SK-N-SH (cell line): ENCODE measurements around the gene CLMN. TPM values are rescaled to one million over a fixed set of nuclear protein-coding genes. Genes with fewer than 3 reads are reported as not detected.

Experiments
- CTCF ChIA-PET: fragments of 300-600, 350-600 bp; formaldehyde crosslinking; extraction: SDS; loops from one replicate; lab custom pipeline; 2021; lab: Yijun Ruan, JAX
- POLR2A ChIA-PET: fragments of 350-600 bp; sonication (Branson Sonifier 250); formaldehyde crosslinking; extraction: SDS; loops from one replicate; lab custom pipeline; 2020; ENCODE audit warnings: antibody characterized with exemption, inconsistent platforms; lab: Yijun Ruan, JAX
- DNase-seq: peaks from one replicate; pipeline ENCODE4 v3.0.0; 2012
- H2AFZ ChIP-seq: fragments of 200-600 bp; sonication (generic); 2 replicates; pipeline ENCODE4 v1.8.1; 2016; ENCODE audit warnings: antibody characterized with exemption, mild to moderate bottlenecking, low read depth
- H3F3A ChIP-seq: fragments of 200-600 bp; sonication (generic); replicated peaks from 2 replicates; pipeline ENCODE3; 2016; ENCODE audit warnings: antibody characterized with exemption, mild to moderate bottlenecking; ENCODE audit not compliant: insufficient read depth
- H3K27ac ChIP-seq, 2 experiments: fragments of 200-500 bp in 1 of 2; fragments of 200-600 bp in 1 of 2; sonication (Bioruptor generic) in 1 of 2; sonication (generic), shearing (Covaris generic) in 1 of 2; 2 replicates each; pipeline versions ENCODE4 v1.5.1 to v1.6.1; 2014 to 2016; ENCODE audit warnings: low read depth in 2 of 2, inconsistent platforms in 1 of 2, low read length in 1 of 2, mild to moderate bottlenecking in 1 of 2, mixed read lengths in 1 of 2
- H3K27me3 ChIP-seq: fragments of 200-600 bp; sonication (generic), shearing (Covaris generic); 2 replicates; pipeline ENCODE4 v1.6.1; 2016; ENCODE audit warnings: mixed run types; ENCODE audit not compliant: insufficient read depth
- H3K36me3 ChIP-seq, 2 experiments: fragments of 200-500 bp in 1 of 2; fragments of 200-600 bp in 1 of 2; sonication (Bioruptor generic) in 1 of 2; sonication (generic) in 1 of 2; replicated peaks in 1 of 2; 2 replicates each; pipeline versions ENCODE3 to v1.5.1; 2014 to 2016; ENCODE audit warnings: low read length in 1 of 2, mild to moderate bottlenecking in 1 of 2; ENCODE audit not compliant: insufficient read depth in 2 of 2, control insufficient read depth in 1 of 2
- H3K4me1 ChIP-seq, 2 experiments: fragments of 200-500 bp in 1 of 2; fragments of 200-600 bp in 1 of 2; sonication (Bioruptor generic) in 1 of 2; sonication (generic), shearing (Covaris generic) in 1 of 2; 2 replicates each; pipeline versions ENCODE4 v1.5.1 to v1.6.1; 2014 to 2016; ENCODE audit warnings: low read depth in 1 of 2, low read length in 1 of 2, mixed run types in 1 of 2; ENCODE audit not compliant: insufficient read depth in 2 of 2, control insufficient read depth in 1 of 2
- H3K4me2 ChIP-seq: fragments of 200-600 bp; sonication (generic), shearing (Covaris generic); 2 replicates; pipeline ENCODE4 v1.6.1; 2017; ENCODE audit warnings: mixed run types
- H3K4me3 ChIP-seq, 2 experiments: fragments of 200-500 bp in 1 of 2; fragments of 200-600 bp in 1 of 2; sonication (Bioruptor generic) in 1 of 2; sonication (generic), shearing (Covaris generic) in 1 of 2; 2 replicates each; pipeline versions ENCODE4 v1.5.1 to v1.8.1; 2014 to 2016; ENCODE audit warnings: low read depth in 2 of 2, inconsistent platforms in 1 of 2, low read length in 1 of 2, mild to moderate bottlenecking in 1 of 2, mixed read lengths in 1 of 2, moderate library complexity in 1 of 2
- H3K79me2 ChIP-seq: fragments of 200-600 bp; sonication (generic); 2 replicates; pipeline ENCODE4 v1.8.1; 2017; ENCODE audit warnings: mild to moderate bottlenecking; ENCODE audit not compliant: insufficient read depth
- H3K9ac ChIP-seq: fragments of 200-600 bp; sonication (generic); 2 replicates; pipeline ENCODE4 v1.6.1; 2017; ENCODE audit warnings: mixed run types
- H3K9me2 ChIP-seq: fragments of 200-600 bp; sonication (generic); 2 replicates; pipeline ENCODE4 v1.6.1; 2017; ENCODE audit warnings: mixed run types
- H3K9me3 ChIP-seq: fragments of 200-600 bp; sonication (generic); 2 replicates; pipeline ENCODE4 v1.6.1; 2017; ENCODE audit warnings: mixed run types, mild to moderate bottlenecking, moderate library complexity
- H4K20me1 ChIP-seq: fragments of 200-600 bp; sonication (generic); 2 replicates; pipeline ENCODE4 v1.6.1; 2017; ENCODE audit warnings: mild to moderate bottlenecking, mixed run types; ENCODE audit not compliant: insufficient read depth
- CHD2 ChIP-seq: fragments of 150-350 bp; IDR thresholded peaks from 2 replicates; pipeline ENCODE4 v1.6.1; 2018; ENCODE audit warnings: low read length; ENCODE audit not compliant: partially characterized antibody
- JUND ChIP-seq: IDR thresholded peaks from 2 replicates; pipeline ENCODE4 v1.4.0; 2012
- MEF2A ChIP-seq: IDR thresholded peaks from 2 replicates; pipeline ENCODE4 v1.4.0; 2012; ENCODE audit warnings: low read depth, borderline replicate concordance
- NRF1 ChIP-seq: IDR thresholded peaks from 2 replicates; pipeline ENCODE4 v1.6.1; 2012; ENCODE audit warnings: low read depth, mild to moderate bottlenecking, low read length
- RAD21 ChIP-seq: IDR thresholded peaks from 2 replicates; pipeline ENCODE4 v1.6.1; 2012; ENCODE audit warnings: mild to moderate bottlenecking, low read length
- RCOR1 ChIP-seq: fragments of 150-350 bp; IDR thresholded peaks from 2 replicates; pipeline ENCODE4 v1.6.1; 2017; ENCODE audit warnings: antibody characterized with exemption, low read length
- RXRA ChIP-seq: IDR thresholded peaks from 2 replicates; pipeline ENCODE4 v1.4.0; 2012; ENCODE audit warnings: low read depth, mild to moderate bottlenecking, borderline replicate concordance
- SIN3A ChIP-seq: IDR thresholded peaks from 2 replicates; pipeline ENCODE4 v1.6.1; 2012; ENCODE audit warnings: low read depth, mild to moderate bottlenecking, low read length, moderate library complexity, borderline replicate concordance
- TAF1 ChIP-seq: IDR thresholded peaks from 2 replicates; pipeline ENCODE4 v1.6.1; 2012; ENCODE audit warnings: low read depth, mild to moderate bottlenecking, low read length, moderate library complexity, borderline replicate concordance
- WGBS: methylation state at CpG from one replicate; pipeline ENCODE4 v1.1.6; 2017; ENCODE audit warnings: low lambda C conversion rate; 5-methylcytosine and 5-hydroxymethylcytosine counted together
- polyA plus RNA-seq, 3 experiments: library from polyadenylated mRNA; depleted of rRNA; stranded (reverse); fragments of >200 nt; gene quantifications; 2 replicates each; pipeline ENCODE4 v1.2.3, GENCODE V29; 2012
- TF ChIP-seq, protein P1 (sequence below): fragments of 200-600 bp; sonication (generic); IDR thresholded peaks from 2 replicates; pipeline ENCODE4 v1.6.1; 2017; ENCODE audit warnings: antibody characterized with exemption, mild to moderate bottlenecking, moderate library complexity
- TF ChIP-seq, protein P2 (sequence below): IDR thresholded peaks from 2 replicates; pipeline ENCODE4 v1.4.0; 2012; ENCODE audit warnings: low read depth, borderline replicate concordance
- TF ChIP-seq, protein P3 (sequence below): IDR thresholded peaks from 2 replicates; pipeline ENCODE4 v1.4.0; 2012; ENCODE audit warnings: low read depth, borderline replicate concordance
- TF ChIP-seq, protein P4 (sequence below): IDR thresholded peaks from 2 replicates; pipeline ENCODE4; 2012
- TF ChIP-seq, protein P5 (sequence below): IDR thresholded peaks from 2 replicates; pipeline ENCODE4 v1.4.0; 2012; ENCODE audit warnings: low read depth

Gene CLMN
- polyA plus RNA-seq, 1 of the 3 experiments (the other 2 are of a cell fraction) = 1.4 TPM

DNA sequence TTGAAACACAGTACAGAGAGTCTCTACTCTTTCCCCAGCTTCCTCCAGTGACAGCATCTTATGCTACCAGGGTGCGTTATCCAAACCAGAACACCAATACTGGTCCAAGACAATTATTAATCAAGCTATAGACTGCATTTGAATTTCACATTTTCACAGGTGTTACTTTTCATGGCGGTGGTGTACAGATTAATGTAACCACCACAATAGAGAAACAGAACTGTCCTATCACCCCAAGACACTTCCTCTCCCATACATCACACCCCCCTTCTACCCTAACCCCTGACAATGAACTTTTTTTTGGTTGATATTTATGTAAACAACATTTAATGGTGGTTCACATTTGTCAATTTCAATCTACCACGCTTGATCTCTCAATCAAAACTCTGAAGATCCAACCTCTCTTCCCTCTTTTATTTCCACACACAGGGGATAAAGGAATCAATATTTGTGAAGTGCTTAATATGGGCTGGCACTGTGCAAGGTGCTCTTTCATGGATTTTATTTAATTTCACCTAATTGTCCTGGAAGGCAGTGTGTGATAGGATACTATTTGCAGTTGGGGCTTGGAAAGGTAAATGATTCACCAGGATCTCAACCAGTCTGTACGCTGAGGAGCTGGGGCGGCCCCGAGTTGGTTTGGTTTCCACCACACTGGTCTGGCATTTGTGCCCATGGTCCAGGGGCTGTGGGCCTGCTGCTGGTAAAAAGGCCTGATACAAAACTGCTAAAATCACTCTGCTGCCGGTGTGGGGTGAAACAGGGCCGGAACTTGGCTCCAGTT lies 107.8 kb downstream of the CLMN start:
- Histone ChIP-seq H3K36me3 (no peaks in the 10 kb centered on the region), H3K27ac (no peak overlapping the region), H3F3A (no peaks in the 10 kb centered on the region), H3K27me3 (no peaks in the 10 kb centered on the region), H3K9me3 (no peaks in the 10 kb centered on the region), H3K4me2 (no peak overlapping the region), H4K20me1 (no peaks in the 10 kb centered on the region), H3K4me1 (no peaks in the 10 kb centered on the region; a peak in 1 of 4 replicates), H3K9me2 (no peaks in the 10 kb centered on the region)
- CTCF ChIA-PET = interaction anchor here (0.7 kb wide), 1 partner anchor 164 kb away, joined by 3 read pairs; no protein-coding TSS in a partner anchor
- POLR2A ChIA-PET = no interaction called here
- 93% methylated on average over 8 of the region's 8 CpGs for WGBS
- TF ChIP-seq, protein P1, sequence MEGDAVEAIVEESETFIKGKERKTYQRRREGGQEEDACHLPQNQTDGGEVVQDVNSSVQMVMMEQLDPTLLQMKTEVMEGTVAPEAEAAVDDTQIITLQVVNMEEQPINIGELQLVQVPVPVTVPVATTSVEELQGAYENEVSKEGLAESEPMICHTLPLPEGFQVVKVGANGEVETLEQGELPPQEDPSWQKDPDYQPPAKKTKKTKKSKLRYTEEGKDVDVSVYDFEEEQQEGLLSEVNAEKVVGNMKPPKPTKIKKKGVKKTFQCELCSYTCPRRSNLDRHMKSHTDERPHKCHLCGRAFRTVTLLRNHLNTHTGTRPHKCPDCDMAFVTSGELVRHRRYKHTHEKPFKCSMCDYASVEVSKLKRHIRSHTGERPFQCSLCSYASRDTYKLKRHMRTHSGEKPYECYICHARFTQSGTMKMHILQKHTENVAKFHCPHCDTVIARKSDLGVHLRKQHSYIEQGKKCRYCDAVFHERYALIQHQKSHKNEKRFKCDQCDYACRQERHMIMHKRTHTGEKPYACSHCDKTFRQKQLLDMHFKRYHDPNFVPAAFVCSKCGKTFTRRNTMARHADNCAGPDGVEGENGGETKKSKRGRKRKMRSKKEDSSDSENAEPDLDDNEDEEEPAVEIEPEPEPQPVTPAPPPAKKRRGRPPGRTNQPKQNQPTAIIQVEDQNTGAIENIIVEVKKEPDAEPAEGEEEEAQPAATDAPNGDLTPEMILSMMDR = no peak
- TF ChIP-seq RCOR1 = no peak
- TF ChIP-seq, protein P2, sequence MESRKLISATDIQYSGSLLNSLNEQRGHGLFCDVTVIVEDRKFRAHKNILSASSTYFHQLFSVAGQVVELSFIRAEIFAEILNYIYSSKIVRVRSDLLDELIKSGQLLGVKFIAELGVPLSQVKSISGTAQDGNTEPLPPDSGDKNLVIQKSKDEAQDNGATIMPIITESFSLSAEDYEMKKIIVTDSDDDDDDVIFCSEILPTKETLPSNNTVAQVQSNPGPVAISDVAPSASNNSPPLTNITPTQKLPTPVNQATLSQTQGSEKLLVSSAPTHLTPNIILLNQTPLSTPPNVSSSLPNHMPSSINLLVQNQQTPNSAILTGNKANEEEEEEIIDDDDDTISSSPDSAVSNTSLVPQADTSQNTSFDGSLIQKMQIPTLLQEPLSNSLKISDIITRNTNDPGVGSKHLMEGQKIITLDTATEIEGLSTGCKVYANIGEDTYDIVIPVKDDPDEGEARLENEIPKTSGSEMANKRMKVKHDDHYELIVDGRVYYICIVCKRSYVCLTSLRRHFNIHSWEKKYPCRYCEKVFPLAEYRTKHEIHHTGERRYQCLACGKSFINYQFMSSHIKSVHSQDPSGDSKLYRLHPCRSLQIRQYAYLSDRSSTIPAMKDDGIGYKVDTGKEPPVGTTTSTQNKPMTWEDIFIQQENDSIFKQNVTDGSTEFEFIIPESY = no peak
- TF ChIP-seq, all 33 proteins: peak for 0
- Histone ChIP-seq H3K9ac (no peak overlapping the region), H3K79me2 (no peaks in the 10 kb centered on the region), H3K4me3 (no peak overlapping the region), H2AFZ (no peak overlapping the region)
- DNase-seq = no peak

DNA sequence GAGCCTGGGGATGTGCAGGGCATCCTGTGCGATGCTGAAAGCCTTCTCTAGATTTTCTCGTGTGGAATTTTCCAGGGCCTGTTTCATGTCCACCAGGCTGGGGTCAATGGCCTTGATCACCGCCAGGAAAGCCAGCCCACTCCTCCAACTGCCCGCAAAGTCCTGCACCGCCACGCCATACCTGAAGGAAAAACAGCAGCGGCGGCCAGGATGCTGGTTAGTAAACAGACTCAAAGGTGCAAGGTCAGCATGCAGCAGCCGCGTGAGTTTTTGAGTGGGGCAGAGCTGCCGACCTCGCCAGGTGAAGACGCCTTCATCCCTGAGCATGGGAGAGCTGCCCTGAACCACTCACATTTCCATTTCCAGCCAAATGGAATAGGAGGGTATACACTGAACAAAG lies 109.0 kb downstream of the CLMN start:
- Histone ChIP-seq H3F3A (no peaks in the 10 kb centered on the region), H3K36me3 (no peaks in the 10 kb centered on the region), H3K4me2 (no peak overlapping the region), H3K27ac (no peak overlapping the region), H4K20me1 (no peaks in the 10 kb centered on the region), H3K9me3 (no peaks in the 10 kb centered on the region), H2AFZ (no peak overlapping the region), H3K27me3 (no peaks in the 10 kb centered on the region), H3K4me3 (no peak overlapping the region), H3K4me1 (no peaks in the 10 kb centered on the region; a peak in 1 of 4 replicates), H3K9ac (no peak overlapping the region), H3K9me2 (no peaks in the 10 kb centered on the region), H3K79me2 (no peaks in the 10 kb centered on the region)
- no peak for DNase-seq
- ChIA-PET CTCF (no interaction called here), POLR2A (no interaction called here)
- 95% methylated on average over 13 of the region's 13 CpGs for WGBS
- no peak for TF ChIP-seq JUND
- TF ChIP-seq SIN3A = no peak
- no peak for TF ChIP-seq CHD2
- TF ChIP-seq, protein P3, sequence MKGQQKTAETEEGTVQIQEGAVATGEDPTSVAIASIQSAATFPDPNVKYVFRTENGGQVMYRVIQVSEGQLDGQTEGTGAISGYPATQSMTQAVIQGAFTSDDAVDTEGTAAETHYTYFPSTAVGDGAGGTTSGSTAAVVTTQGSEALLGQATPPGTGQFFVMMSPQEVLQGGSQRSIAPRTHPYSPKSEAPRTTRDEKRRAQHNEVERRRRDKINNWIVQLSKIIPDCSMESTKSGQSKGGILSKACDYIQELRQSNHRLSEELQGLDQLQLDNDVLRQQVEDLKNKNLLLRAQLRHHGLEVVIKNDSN = no peak
- TF ChIP-seq, protein P1 = no peak
- no peak for TF ChIP-seq MEF2A
- no peak for TF ChIP-seq TAF1
- TF ChIP-seq, protein P4, sequence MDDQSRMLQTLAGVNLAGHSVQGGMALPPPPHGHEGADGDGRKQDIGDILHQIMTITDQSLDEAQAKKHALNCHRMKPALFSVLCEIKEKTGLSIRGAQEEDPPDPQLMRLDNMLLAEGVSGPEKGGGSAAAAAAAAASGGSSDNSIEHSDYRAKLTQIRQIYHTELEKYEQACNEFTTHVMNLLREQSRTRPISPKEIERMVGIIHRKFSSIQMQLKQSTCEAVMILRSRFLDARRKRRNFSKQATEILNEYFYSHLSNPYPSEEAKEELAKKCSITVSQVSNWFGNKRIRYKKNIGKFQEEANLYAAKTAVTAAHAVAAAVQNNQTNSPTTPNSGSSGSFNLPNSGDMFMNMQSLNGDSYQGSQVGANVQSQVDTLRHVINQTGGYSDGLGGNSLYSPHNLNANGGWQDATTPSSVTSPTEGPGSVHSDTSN = no peak
- no peak for TF ChIP-seq NRF1
- TF ChIP-seq, protein P5, sequence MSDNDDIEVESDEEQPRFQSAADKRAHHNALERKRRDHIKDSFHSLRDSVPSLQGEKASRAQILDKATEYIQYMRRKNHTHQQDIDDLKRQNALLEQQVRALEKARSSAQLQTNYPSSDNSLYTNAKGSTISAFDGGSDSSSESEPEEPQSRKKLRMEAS = no peak
- TF ChIP-seq RXRA = no peak
- TF ChIP-seq RAD21 = no peak
